ACHN (cell line): ENCODE measurements around the gene MAP6D1.
"Not testable (repeated sequence)": the region's sequence is repeated elsewhere in the genome, so short reads cannot be mapped to it uniquely, and the experiment has no call there.

Experiments
- DNase-seq: peaks from one replicate; pipeline ENCODE4 v3.0.0-alpha.2; 2015
- in situ Hi-C: cut with HindIII; loops from 2 replicates; pipeline ENCODE4 v1.10.0; 2017; ENCODE audit warnings: low sequenced_read_pairs, low pct_ligation_motif_present, low pct_unique_long_range_greater_than_20kb

The MAP6D1 gene

DNA sequence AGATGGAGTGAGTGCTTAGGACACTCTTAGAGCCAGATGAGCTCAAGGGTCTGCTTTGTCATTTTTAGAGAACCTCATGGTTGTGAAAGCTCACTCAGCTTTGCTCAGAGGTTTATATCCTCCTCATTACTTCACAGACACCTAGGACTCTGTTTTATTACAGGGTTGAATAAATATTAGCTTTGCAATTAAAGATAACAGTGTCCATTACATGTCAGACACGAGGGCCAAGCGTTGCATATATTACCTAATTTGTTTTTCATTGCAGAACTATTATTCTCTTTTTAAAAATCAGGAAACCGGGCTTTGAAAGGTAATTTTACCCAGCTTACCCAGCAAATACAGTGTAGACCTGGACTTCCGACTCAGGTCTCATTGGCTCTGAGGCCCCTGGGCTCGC is 16.1 kb downstream of the MAP6D1 start:
- in situ Hi-C loops = loop anchor here (25.0 kb wide), 1 partner anchor 322 kb away; no protein-coding TSS in a partner anchor
- no peak for DNase-seq

DNA sequence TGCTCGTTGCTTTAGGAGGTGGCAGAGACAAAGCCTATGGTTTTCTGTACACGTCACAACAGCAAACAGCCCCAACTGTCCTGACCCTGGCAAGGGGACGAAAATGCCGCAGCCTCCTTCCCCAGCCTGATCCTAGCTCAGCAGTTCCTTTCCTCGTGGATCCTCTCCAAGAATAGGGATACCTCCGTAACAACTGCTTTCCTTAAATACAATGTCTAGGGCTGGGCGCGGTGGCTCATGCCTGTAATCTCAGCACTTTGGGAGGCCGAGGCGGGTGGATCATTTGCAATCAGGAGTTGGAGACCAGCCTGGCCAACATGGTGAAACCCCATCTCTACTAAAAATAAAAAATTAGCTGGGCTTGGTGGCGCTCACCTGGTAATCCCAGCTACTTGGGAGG is 17.0 kb downstream of the MAP6D1 start:
- in situ Hi-C loops = loop anchor here (25.0 kb wide), 1 partner anchor 321 kb away; no protein-coding TSS in a partner anchor
- no peak for DNase-seq

DNA sequence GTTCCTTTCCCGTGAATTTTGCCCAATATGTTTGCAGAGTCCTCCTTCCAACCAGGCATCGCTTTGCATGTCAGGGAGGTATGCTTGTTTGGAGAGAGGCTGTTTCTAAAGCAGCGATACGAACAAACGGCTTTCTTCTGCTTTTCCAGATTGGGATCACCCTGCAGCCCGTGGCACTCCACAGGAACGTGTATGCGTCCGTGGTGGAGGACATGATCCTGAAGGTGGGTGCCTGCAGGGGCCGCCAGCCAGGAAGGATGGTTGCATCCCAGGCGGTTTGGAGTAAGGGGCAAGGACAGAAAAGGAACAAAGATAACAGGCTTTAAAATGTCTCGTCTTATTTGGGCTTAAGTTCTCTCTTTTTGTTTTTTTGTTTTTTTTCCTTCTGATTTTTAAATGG is 17.5 kb downstream of the MAP6D1 start:
- no peak for DNase-seq
- in situ Hi-C loops = loop anchor here (25.0 kb wide), 1 partner anchor 321 kb away; no protein-coding TSS in a partner anchor

DNA sequence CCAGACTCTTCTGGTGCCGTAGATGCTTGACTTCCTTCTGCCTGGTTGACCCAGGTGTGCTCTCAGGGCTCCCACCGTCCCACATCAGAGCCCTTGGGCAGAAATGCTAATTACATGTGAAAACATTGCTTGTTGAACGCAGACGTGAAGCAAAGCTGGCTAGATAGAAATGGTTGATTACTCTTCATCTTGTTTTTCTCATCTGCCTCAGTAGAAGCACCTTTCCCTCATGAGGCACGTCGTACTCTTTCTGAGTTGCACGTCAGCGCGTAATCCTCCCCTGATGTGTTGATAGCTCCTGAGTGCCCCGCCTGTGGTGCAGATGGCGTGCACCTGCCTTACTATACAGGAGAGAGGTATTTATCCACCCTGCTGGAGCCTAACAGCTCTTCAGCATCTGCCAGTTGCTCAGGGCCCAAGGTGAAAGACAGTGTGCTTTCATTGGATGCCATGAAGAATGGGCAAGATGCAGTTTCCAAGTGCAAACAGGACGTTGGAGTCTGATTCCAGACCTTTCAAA is 18.1 kb downstream of the MAP6D1 start:
- no peak for DNase-seq
- in situ Hi-C loops = loop anchor here (25.0 kb wide), 1 partner anchor 320 kb away; no protein-coding TSS in a partner anchor

DNA sequence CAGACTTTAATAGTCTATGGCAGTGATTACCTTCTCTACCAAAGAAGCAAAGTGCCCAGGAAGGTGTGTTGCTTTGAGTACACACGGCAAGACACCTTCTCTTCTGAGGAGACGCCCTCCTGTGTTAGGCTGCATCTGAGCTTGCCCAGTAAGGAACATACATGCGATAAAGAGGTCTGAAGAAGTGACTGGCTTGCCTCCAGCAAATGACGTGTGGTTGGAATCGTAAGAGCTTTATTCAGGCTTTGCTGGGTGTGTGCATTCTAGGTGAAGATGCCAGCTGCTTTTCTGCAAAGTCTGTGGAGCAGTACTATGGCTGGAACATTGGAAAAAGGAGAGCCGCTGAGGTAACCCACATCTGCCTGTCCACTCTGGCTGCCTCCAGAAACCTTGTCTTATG is 22.4 kb downstream of the MAP6D1 start:
- no peak for DNase-seq
- in situ Hi-C loops = loop anchor here (25.0 kb wide), 1 partner anchor 316 kb away; no protein-coding TSS in a partner anchor

DNA sequence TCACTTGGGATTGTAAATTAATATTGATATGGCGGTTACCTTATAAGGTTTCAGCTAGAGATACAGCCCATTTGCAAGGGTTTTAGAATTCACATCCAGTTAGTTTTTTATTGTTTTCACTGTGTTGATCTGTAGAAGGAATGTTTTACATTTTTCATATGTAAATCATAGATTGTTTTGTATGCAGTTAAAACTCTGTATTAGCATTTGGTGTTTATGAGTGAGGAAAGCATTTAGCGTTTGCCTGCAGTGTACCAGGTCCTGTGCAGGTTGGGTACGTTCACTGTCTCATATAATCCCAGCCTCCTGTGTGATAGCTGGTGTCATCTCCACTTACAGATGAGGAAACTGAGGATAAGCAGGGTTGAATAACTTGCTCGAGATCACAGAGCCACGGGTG is 23.8 kb downstream of the MAP6D1 start:
- in situ Hi-C loops = loop anchor here (25.0 kb wide), 1 partner anchor 314 kb away; no protein-coding TSS in a partner anchor
- DNase-seq = no peak

DNA sequence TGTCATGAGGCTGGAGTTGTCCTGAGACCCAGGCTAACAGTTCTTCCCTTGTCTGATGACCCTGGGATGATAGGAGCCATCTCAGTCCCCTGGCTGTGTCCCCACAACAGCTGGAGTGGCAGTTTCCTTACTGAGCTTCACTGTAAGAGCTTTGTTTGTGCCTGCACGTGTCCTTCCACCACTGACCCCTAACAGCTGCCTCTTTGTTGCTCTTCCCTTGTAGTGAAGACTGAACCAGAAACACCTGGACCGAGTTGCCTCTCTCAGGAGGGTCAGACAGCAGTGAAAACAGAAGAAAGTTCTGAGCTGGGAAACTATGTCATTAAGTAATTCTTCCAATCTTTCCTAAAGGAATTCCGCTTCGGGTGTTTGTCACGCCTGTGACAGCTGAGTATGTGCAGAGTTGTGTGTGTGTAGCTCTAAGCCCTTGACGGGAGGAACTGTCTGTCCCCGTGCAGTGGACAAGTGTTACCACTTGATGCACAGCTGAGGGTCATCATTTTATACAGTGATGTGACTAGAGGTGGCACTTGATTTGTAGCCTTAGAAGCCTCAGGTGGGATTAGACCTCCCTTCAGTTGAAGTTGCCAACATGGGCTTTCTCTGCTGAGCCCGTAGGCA is 25.0 kb downstream of the MAP6D1 start:
- in situ Hi-C loops = loop anchor here (25.0 kb wide), 1 partner anchor 313 kb away; no protein-coding TSS in a partner anchor
- DNase-seq = no peak

DNA sequence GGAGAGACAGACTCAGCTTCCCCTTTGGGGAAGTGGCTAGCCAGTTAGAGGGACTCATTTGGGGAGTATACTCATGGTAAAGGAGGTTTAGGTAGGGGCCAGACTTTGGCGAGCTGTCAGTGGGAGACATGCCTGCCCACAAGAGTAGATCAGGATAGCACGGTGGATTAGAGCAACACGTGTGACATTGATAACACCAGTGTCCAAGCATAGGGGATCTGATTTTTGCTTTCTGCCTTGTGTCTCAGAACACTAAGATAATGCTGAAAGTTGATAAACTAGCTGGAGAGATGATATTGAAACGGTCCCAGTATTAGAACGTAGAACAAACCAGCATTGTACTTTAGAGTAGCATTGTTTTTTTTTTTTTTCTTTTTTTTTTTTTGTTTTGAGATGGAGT is 25.9 kb downstream of the MAP6D1 start:
- no peak for DNase-seq
- in situ Hi-C loops = no loop called here

DNA sequence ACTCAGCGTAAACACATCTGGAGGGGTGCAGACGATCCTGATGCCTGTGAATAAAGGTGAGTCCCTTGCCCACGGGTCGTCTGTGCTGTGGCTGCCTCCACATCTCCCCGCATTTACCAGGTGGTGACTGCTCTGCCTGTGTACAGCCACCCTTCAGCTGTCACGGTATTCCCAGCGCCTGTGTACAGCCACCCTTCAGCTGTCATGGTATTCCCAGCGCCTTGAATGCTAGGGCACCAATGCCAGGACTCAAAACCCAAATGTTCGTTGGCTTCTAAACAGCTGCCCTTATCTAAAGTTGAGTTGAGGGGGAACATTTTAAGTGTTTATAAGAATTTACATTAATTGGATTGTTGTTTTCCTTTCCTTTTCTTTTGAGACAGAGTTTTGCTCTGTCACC is 27.4 kb downstream of the MAP6D1 start:
- in situ Hi-C loops = no loop called here
- no peak for DNase-seq

DNA sequence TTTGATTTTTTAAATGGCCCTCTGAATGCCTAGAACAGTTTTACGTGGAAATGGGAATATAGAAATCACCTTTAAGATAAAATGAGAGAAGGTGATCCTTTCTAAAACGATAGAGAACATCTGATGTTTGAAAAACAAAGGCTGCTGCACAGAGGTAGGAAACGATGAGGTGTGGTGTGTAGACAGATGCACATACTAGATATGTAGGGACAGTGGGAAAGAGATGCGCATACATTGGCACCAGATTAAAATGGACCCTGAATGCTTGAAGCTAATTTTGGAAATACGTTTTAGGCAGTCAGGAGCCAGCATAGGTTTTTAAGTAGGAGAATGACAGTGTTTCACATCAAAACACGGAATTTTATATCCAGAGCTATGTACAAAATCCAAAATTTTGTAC is 29.0 kb downstream of the MAP6D1 start:
- in situ Hi-C loops = no loop called here
- no peak for DNase-seq

DNA sequence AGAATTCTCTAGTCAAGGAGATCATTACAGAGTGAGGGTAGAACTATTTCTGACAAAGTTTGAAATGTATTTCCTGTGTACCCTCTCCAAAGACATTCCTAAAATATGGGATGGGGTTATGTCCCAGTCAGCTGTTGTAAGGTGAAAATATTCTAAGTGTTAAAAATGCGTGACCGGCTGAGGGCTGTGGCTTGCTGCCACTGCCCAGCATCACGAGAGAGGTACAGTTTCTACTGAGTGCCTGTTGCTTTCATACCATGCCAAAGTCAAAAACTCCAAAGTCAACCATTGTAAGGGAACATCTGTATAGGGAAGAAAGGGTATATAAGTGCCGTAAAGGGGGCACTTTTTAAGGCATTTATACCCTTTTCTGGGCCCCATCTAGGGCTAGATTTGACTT is 30.9 kb downstream of the MAP6D1 start:
- in situ Hi-C loops = no loop called here
- no peak for DNase-seq

DNA sequence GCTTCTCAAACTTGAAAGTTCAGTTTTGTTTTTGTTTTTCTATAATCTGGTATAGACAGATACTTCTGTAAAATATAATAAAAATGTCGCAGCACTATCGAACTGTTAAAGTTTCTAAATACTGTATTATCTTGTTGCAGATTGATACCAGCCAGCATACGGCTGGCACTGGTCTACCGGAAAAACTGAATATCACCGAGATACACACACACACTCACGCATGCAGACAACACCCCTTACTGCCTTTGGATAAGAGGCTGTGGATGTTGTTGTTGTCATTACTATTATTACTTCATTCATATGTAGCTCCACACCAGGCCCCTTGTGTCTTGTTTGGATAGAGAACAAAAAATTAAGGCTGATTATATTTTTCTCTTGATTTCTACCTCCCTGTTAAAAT is 32.4 kb downstream of the MAP6D1 start:
- in situ Hi-C loops = no loop called here
- DNase-seq = no peak

DNA sequence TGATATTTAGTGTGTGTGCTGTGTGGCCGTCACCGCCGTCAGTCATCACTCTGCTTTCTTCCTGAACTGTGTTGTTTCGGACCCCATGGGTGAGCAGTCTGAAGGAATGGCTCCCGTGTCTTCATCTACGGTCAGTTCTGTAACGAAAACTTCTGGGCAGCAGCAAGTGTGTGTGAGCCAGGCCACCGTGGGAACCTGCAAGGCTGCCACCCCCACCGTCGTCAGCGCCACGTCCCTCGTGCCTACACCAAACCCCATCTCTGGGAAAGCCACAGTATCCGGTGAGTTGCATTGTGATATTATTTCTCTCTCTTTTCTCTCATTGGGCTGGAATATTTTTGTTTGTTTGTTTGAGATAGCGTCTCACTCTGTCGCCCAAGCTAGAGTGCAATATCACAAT is 34.7 kb downstream of the MAP6D1 start:
- DNase-seq = no peak
- in situ Hi-C loops = no loop called here

DNA sequence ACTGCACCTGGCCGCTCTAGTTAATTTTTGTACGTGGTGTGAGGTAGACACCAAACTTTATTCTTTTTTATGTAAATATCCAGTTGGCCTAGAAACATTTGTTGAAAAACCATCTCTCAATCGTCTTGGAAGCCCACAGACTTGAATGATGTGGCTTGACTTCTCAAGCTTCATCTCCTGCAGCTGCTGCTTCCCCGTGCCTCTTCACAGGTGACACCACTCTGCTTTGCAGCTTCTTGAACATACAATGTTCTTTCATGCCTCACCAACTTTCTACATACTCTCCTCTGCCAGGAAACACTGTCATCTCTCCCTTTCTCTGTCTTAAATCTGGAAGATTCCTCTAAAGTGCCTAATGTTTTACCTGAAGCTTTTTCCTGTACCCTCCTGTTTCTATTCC is 35.6 kb downstream of the MAP6D1 start:
- in situ Hi-C loops = no loop called here

DNA sequence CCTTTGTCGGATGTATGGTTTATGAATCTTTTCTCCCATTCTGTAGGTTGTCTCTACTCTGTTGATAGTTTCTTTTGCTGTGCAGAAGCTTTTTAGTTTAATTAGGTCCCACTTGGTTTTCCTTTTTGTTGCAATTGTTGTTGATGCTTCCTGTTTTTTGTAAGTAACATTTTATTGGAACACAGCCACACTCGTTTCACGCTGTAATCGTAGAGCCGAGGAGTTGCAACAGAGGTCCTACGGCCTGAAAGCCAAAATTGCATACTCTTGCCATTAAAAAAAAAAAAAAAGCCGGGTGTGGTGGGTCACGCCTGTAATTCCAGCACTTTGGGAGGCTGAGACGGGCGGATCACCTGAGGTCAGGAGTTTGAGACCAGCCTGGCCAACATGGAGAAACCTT is 40.9 kb downstream of the MAP6D1 start:
- DNase-seq, in situ Hi-C loops: not testable (repeated sequence)

More for the DNA sequence above, 35.6 kb downstream of the MAP6D1 start:
- no peak for DNase-seq

DNA sequence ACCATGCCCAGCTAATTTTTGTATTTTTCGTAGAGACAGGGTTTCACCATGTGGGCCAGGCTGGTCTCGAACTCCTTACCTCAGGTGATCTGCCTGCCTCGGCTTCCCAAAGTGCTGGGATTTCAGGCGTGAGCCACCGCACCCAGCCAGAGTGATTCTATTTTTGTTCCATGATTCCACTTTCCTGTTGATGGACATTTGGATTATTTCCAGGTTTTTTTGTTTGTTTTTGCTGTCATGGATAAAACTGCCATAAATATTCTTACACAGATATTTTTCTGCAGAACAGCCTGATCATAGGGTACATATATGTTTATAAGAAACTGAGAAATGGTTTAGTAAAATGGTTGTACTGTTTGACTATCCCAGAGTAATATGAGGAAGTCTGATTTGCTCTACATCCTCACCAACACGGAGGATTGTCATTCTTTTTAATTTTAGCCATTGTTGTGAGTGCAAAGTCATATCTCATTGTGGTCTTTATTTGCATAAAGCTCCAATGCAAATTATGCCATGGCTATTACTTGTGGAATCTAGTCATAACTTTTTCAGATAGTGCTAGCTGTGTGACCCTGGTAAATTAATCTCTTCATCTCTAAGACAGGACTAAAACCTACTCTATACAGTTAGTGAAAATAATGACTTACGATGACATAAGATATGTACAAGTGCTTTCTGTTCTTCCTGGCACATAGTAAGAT is 42.7 kb downstream of the MAP6D1 start:
- DNase-seq = no peak
- in situ Hi-C loops = no loop called here

DNA sequence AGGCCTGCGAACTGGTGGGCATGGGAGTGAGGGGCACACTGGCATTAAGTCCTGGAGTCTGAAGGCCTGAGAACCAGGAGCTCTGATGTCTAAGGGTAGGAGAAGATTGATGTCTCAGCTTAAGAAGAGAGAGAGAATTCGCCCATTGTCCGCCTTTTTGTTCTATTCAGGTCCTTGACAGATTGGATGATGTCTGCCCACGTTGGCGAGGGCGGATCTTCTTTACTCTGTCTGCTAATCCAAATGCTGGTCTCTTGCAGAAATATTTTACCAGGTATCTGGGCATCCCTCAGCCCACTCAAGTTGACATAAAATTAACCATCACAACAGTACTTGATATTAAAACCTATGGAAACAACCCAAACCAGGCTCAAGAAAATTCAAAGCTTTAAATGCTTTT is 44.1 kb downstream of the MAP6D1 start:
- in situ Hi-C loops = no loop called here

DNA sequence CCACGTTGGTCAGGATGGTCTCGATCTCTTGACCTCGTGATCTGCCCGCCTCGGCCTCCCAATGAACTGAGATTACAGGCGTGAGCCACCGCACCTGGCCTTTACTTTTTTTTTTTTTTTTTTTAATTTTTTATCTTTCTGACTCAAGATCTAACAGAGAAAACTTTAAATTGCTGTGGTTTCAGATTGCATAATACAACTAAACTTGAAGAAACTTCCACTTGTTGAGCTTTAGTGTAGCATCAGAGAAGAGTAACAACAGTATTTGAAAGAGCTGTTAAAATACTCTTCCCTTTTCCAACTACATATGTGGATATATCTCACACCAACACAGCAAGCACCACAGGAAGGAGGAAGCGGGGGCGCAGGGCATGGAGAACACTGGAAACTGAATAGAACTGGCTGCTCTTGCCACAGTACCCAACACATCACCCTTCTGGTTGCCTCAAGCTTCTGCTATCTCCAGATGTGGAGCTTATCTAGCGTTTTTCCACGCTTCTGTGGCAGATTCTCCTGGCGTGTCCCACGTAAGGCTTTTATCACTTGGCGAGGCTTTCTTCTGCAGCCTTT is 45.4 kb downstream of the MAP6D1 start:
- in situ Hi-C loops = no loop called here
- DNase-seq = no peak

More for the DNA sequence above, 44.1 kb downstream of the MAP6D1 start:
- no peak for DNase-seq

DNA sequence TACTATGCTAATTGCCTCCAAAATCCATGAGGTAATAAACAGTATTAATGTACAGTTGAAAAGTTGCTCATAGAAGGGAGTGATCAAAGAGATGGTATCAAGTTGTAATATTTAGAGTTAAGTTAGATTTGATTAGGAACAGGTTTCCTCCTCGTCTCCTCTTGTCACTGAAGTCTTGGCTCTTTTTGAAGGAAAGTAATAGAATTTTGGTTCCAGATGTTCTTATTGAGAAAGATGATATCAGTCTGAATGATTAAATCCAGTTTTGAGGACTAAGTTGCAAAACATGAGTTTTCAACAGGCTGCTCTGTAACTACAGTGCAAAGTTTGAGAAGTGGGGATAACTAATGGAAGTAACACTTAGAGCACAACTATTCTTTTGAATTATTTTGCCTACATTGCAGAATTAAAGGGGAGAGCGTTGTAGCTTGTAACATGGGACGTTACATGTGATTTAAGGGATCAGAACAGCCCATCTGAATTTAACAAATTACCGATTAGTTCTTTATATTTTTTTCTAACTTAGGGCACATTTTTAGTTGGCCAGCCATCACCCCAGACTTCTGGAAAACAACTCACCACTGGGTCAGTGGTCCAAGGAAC is 48.3 kb downstream of the MAP6D1 start:
- DNase-seq = no peak
- in situ Hi-C loops = no loop called here
